GM21390 (cell line): ENCODE results near the gene MTR.
A peak's percentile ranks its signal among the peaks of the same experiment; 100 is the strongest.

Experiments used
- ATAC-seq: cut with Tn5 transposase; IDR thresholded peaks from one replicate; pipeline ENCODE4 v1.9.1; 2021; ENCODE audit not compliant: unreplicated experiment

The MTR gene

GRCh38 chr1:236795035-236795756, at the start of gene MTR:
TSS of gene MTR (plus strand) at chr1:236795292. CDS start at chr1:236795704, 412 bp downstream.
- ATAC-seq, result peak; percentile 98

GRCh38 chr1:236746785-236747184, 48.3 kb upstream of the MTR start:
- no peak for ATAC-seq

- no peak for ATAC-seq
Measured at GRCh38 chr1:236747311-236747985, 47.6 kb upstream of the MTR start.

GRCh38 chr1:236748268-236748870, 46.7 kb upstream of the MTR start:
- no peak for ATAC-seq

GRCh38 chr1:236750928-236751327, 44.2 kb upstream of the MTR start:
- ATAC-seq, result no peak

GRCh38 chr1:236751385-236751784, 43.7 kb upstream of the MTR start:
- ATAC-seq, result no peak

GRCh38 chr1:236751935-236752334, 43.2 kb upstream of the MTR start:
- ATAC-seq, result no peak

GRCh38 chr1:236753516-236753915, 41.6 kb upstream of the MTR start:
- no peak for ATAC-seq

GRCh38 chr1:236753964-236754363, 41.1 kb upstream of the MTR start:
- ATAC-seq, result no peak

GRCh38 chr1:236754525-236755210, 40.4 kb upstream of the MTR start:
- no peak for ATAC-seq

- no peak for ATAC-seq
Measured at GRCh38 chr1:236757640-236758039, 37.5 kb upstream of the MTR start.

- ATAC-seq, result peak; percentile 60
Measured at GRCh38 chr1:236759252-236759859, 35.7 kb upstream of the MTR start.

GRCh38 chr1:236760480-236760879, 34.6 kb upstream of the MTR start:
- no peak for ATAC-seq

- no peak for ATAC-seq
Measured at GRCh38 chr1:236760986-236761385, 34.1 kb upstream of the MTR start.

- no peak for ATAC-seq
Measured at GRCh38 chr1:236761397-236762132, 33.5 kb upstream of the MTR start.

- ATAC-seq, result no peak
Measured at GRCh38 chr1:236762410-236762809, 32.7 kb upstream of the MTR start.

GRCh38 chr1:236765831-236766230, 29.3 kb upstream of the MTR start:
- ATAC-seq, result no peak

GRCh38 chr1:236766506-236766905, 28.6 kb upstream of the MTR start:
- ATAC-seq, result no peak

- ATAC-seq, result no peak
Measured at GRCh38 chr1:236767276-236767675, 27.8 kb upstream of the MTR start.

GRCh38 chr1:236768601-236769000, 26.5 kb upstream of the MTR start:
- ATAC-seq, result no peak

GRCh38 chr1:236773919-236774318, 21.2 kb upstream of the MTR start:
- ATAC-seq, result no peak
